RKO (cell line): ENCODE measurements around the gene SNX13.

Source experiments
- DNase-seq: peaks from one replicate; pipeline ENCODE4 v3.0.0-alpha.2; 2016; ENCODE audit warnings: low spot score

Gene SNX13

GRCh38 chr7:17940302-17940883 lies at the start of gene SNX13:
Gene SNX13, minus strand, starts transcription at chr7:17940494. Its CDS starts 199 bp downstream, at chr7:17940295.
- DNase-seq, result peak; percentile 91

GRCh38 chr7:17989546-17989945 lies 49.3 kb upstream of the SNX13 start:
- peak; percentile 19 for DNase-seq

GRCh38 chr7:17988858-17989257 lies 48.6 kb upstream of the SNX13 start:
- DNase-seq, result no peak

- DNase-seq, result no peak
These were observed 47.8 kb upstream of the SNX13 start for GRCh38 chr7:17988141-17988540.

GRCh38 chr7:17986851-17987250 lies 46.6 kb upstream of the SNX13 start:
- peak; percentile 30 for DNase-seq

- DNase-seq, result no peak
These were observed 45.4 kb upstream of the SNX13 start for GRCh38 chr7:17985473-17986239.

GRCh38 chr7:17984288-17984687 lies 44.0 kb upstream of the SNX13 start:
- DNase-seq, result no peak

- no peak for DNase-seq
These were observed 43.1 kb upstream of the SNX13 start for GRCh38 chr7:17983221-17984062.

GRCh38 chr7:17976952-17977351 lies 36.7 kb upstream of the SNX13 start:
- no peak for DNase-seq

GRCh38 chr7:17971411-17971810 lies 31.1 kb upstream of the SNX13 start:
- peak; percentile 36 for DNase-seq

- DNase-seq, result no peak
These were observed 28.8 kb upstream of the SNX13 start for GRCh38 chr7:17968791-17969715.

- no peak for DNase-seq
These were observed 26.4 kb upstream of the SNX13 start for GRCh38 chr7:17966706-17967105.

GRCh38 chr7:17965603-17966002 lies 25.3 kb upstream of the SNX13 start:
- no peak for DNase-seq

- DNase-seq, result no peak
These were observed 23.0 kb upstream of the SNX13 start for GRCh38 chr7:17963281-17963680.

- no peak for DNase-seq
These were observed 22.4 kb upstream of the SNX13 start for GRCh38 chr7:17962652-17963051.

GRCh38 chr7:17957871-17958270 lies 17.6 kb upstream of the SNX13 start:
- no peak for DNase-seq

GRCh38 chr7:17952387-17952786 lies 12.1 kb upstream of the SNX13 start:
- DNase-seq, result no peak

GRCh38 chr7:17951742-17952254 lies 11.5 kb upstream of the SNX13 start:
- DNase-seq, result no peak

GRCh38 chr7:17948526-17949238 lies 8.4 kb upstream of the SNX13 start:
- DNase-seq, result no peak

GRCh38 chr7:17947620-17948019 lies 7.3 kb upstream of the SNX13 start:
- no peak for DNase-seq

GRCh38 chr7:17946591-17946990 lies 6.3 kb upstream of the SNX13 start:
- no peak for DNase-seq
